MM.1S (cell line): ENCODE data around the gene RHOT2.

Experiments used
- EZH2 ChIP-seq: fragments of 300-600 bp; sonication (generic); optimal IDR thresholded peaks from 2 replicates; pipeline ENCODE3; 2017; ENCODE audit warnings: low read depth, mild to moderate bottlenecking, antibody characterized with exemption, low read length, mixed read lengths
- TF ChIP-seq, protein P1 (sequence below): fragments of 300-600 bp; sonication (generic); IDR thresholded peaks from 2 replicates; pipeline ENCODE4 v1.5.1; 2016; ENCODE audit warnings: antibody characterized with exemption, low read length, mixed read lengths

DNA sequence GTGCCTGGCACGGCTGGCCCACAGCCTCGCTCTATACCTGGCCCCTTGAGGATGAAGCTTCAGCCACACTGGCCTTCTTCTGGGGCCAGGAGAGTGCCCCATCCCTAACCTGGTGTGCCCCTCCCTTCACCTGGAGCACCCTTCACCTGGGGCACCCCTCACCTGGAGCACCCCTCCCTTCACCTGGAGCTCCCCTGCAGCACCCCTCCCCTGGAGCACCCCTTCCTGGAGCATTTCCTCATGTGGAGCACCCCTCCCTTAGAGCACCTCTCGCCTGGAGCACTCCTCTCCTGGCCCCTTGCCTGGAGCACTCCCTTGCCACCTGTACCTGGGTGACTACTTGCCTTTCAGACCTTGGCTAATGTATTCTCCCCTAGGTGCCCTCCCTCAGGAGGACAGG lies 40.1 kb downstream of the RHOT2 start:
- TF ChIP-seq, protein P1, sequence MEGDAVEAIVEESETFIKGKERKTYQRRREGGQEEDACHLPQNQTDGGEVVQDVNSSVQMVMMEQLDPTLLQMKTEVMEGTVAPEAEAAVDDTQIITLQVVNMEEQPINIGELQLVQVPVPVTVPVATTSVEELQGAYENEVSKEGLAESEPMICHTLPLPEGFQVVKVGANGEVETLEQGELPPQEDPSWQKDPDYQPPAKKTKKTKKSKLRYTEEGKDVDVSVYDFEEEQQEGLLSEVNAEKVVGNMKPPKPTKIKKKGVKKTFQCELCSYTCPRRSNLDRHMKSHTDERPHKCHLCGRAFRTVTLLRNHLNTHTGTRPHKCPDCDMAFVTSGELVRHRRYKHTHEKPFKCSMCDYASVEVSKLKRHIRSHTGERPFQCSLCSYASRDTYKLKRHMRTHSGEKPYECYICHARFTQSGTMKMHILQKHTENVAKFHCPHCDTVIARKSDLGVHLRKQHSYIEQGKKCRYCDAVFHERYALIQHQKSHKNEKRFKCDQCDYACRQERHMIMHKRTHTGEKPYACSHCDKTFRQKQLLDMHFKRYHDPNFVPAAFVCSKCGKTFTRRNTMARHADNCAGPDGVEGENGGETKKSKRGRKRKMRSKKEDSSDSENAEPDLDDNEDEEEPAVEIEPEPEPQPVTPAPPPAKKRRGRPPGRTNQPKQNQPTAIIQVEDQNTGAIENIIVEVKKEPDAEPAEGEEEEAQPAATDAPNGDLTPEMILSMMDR = no peak
- TF ChIP-seq EZH2 = no peak
